ENCODE results near the gene CYP2W1.

DNA sequence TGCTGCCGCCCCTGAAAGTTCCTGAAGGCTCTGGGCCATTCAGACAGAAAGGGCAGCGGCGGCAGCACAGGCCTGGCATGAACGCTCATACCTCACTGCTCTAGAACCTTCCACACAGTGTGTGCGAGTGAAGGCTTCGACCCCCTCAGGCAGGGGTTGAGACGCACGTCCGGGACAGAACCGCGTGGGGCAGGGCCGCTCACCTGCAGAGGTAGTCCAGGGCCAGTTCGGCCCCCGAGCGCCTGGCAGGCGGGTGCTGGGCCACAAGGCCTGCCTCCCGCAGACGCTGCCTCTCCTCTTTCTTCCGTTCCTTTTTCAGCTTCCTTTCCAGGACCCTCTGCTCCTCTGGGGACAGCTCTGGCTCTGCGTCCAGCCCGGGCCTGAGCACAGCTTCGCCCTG lies 26.8 kb downstream of the CYP2W1 start:
- TF ChIP-seq, protein P1, sequence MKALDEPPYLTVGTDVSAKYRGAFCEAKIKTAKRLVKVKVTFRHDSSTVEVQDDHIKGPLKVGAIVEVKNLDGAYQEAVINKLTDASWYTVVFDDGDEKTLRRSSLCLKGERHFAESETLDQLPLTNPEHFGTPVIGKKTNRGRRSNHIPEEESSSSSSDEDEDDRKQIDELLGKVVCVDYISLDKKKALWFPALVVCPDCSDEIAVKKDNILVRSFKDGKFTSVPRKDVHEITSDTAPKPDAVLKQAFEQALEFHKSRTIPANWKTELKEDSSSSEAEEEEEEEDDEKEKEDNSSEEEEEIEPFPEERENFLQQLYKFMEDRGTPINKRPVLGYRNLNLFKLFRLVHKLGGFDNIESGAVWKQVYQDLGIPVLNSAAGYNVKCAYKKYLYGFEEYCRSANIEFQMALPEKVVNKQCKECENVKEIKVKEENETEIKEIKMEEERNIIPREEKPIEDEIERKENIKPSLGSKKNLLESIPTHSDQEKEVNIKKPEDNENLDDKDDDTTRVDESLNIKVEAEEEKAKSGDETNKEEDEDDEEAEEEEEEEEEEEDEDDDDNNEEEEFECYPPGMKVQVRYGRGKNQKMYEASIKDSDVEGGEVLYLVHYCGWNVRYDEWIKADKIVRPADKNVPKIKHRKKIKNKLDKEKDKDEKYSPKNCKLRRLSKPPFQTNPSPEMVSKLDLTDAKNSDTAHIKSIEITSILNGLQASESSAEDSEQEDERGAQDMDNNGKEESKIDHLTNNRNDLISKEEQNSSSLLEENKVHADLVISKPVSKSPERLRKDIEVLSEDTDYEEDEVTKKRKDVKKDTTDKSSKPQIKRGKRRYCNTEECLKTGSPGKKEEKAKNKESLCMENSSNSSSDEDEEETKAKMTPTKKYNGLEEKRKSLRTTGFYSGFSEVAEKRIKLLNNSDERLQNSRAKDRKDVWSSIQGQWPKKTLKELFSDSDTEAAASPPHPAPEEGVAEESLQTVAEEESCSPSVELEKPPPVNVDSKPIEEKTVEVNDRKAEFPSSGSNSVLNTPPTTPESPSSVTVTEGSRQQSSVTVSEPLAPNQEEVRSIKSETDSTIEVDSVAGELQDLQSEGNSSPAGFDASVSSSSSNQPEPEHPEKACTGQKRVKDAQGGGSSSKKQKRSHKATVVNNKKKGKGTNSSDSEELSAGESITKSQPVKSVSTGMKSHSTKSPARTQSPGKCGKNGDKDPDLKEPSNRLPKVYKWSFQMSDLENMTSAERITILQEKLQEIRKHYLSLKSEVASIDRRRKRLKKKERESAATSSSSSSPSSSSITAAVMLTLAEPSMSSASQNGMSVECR (CRISPR knock-in tag; IDR thresholded peaks at IDR 0.05; ENCODE audit: borderline replicate concordance), result no peak
- TF ChIP-seq, protein P2, sequence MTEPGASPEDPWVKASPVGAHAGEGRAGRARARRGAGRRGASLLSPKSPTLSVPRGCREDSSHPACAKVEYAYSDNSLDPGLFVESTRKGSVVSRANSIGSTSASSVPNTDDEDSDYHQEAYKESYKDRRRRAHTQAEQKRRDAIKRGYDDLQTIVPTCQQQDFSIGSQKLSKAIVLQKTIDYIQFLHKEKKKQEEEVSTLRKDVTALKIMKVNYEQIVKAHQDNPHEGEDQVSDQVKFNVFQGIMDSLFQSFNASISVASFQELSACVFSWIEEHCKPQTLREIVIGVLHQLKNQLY (CRISPR knock-in tag; IDR thresholded peaks at IDR 0.05), result no peak
- TF ChIP-seq, protein P3, sequence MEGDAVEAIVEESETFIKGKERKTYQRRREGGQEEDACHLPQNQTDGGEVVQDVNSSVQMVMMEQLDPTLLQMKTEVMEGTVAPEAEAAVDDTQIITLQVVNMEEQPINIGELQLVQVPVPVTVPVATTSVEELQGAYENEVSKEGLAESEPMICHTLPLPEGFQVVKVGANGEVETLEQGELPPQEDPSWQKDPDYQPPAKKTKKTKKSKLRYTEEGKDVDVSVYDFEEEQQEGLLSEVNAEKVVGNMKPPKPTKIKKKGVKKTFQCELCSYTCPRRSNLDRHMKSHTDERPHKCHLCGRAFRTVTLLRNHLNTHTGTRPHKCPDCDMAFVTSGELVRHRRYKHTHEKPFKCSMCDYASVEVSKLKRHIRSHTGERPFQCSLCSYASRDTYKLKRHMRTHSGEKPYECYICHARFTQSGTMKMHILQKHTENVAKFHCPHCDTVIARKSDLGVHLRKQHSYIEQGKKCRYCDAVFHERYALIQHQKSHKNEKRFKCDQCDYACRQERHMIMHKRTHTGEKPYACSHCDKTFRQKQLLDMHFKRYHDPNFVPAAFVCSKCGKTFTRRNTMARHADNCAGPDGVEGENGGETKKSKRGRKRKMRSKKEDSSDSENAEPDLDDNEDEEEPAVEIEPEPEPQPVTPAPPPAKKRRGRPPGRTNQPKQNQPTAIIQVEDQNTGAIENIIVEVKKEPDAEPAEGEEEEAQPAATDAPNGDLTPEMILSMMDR (IDR thresholded peaks at IDR 0.05), result no peak
